HUES48 (cell line): ENCODE data around the gene FBLN1.
"Not testable (repeated sequence)": the region's sequence is repeated elsewhere in the genome, so short reads cannot be mapped to it uniquely, and the experiment has no call there.

Experiments used
- H3K27ac ChIP-seq: one replicate; pipeline ENCODE4 v1.7.0; 2013; ENCODE audit warnings: low read depth, low read length, inconsistent platforms
- H3K27me3 ChIP-seq: 2 replicates; pipeline ENCODE4 v1.6.1; 2013; ENCODE audit warnings: mild to moderate bottlenecking, low read length; ENCODE audit not compliant: control insufficient read depth, insufficient read depth
- H3K36me3 ChIP-seq: 2 replicates; pipeline ENCODE4 v1.6.1; 2013; ENCODE audit warnings: low read length; ENCODE audit not compliant: control insufficient read depth, insufficient read depth
- H3K4me1 ChIP-seq: 2 replicates; pipeline ENCODE4 v1.6.1; 2013; ENCODE audit warnings: mild to moderate bottlenecking, low read length; ENCODE audit not compliant: control insufficient read depth, insufficient read depth
- H3K4me3 ChIP-seq: 2 replicates; pipeline ENCODE4 v1.5.1; 2013; ENCODE audit warnings: mild to moderate bottlenecking, low read depth, low read length
- H3K9ac ChIP-seq: 2 replicates; pipeline ENCODE4 v1.6.1; 2013; ENCODE audit warnings: mild to moderate bottlenecking, low read depth, low read length, moderate library complexity
- H3K9me3 ChIP-seq: 2 replicates; pipeline ENCODE4 v1.6.1; 2013; ENCODE audit warnings: low read length; ENCODE audit not compliant: control insufficient read depth, insufficient read depth

The FBLN1 gene

DNA sequence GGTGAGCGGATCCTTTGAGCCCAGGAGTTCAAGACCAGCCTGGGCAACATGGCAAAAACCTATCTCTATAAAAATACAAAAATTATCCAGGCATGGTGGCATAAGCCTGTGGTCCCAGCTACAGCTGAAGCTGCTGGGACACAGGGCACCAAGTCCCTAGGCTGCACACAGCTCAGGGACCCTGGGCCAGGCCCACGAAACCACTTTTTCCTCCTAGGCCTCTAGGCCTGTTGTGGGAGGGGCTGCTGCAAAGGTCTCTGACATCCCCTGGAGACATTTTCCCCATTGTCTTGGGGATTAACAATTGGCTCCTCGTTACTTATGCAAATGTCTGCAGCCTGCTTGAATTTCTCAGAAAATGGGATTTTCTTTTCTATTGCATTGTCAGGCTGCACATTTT, 39.0 kb upstream of the FBLN1 start:
- H3K4me3 ChIP-seq, H3K9me3 ChIP-seq, H3K36me3 ChIP-seq, H3K27me3 ChIP-seq, H3K4me1 ChIP-seq, H3K9ac ChIP-seq, H3K27ac ChIP-seq: not testable (repeated sequence)

DNA sequence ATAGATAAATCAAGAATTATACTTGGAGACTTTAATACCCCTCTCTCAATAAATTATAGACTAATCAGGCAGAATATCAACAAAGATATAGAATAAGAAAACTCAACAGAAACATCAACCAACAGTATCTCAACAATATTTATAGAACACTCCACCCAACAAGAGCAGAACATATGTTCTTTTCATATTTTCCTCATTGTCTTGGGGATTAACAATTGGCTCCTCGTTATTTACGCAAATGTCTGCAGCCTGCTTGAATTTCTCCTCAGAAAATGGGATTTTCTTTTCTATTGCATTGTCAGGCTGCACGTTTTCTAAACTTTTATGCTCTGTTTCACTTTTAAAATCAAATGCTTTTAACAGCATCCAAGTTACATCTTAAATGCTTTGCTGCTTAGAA, 37.0 kb upstream of the FBLN1 start:
- H3K27ac ChIP-seq: no peak overlapping the region
- H3K36me3 ChIP-seq: no peaks in the 10 kb centered on the region
- H3K9ac ChIP-seq: no peak overlapping the region
- peaks cover 15% of the 10 kb centered on the region for H3K4me1 ChIP-seq
- H3K27me3 ChIP-seq: no peaks in the 10 kb centered on the region
- H3K9me3 ChIP-seq: peaks cover 5% of the 10 kb centered on the region
- H3K4me3 ChIP-seq: no peak overlapping the region

DNA sequence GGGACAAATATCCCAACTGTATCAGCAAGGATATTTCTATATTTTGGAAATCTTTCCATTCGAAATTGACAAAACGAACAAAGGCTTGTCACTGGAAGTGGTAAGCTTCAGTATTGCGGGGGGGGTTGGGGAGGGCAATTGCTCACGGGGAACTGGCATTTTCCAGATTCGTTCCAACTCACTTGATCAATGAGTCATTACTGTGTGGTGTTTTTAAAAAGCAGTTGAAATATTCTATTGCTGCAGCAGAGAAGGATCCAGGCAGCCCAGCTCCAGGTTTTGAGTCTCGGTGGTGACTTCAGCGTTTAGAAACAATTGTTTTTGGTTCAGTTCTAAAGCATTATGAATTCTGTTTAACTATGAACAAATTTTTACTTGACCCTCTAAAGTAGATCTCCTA, 33.8 kb upstream of the FBLN1 start:
- H3K4me1 ChIP-seq: peaks cover 17% of the 10 kb centered on the region
- H3K9me3 ChIP-seq: peaks cover 1% of the 10 kb centered on the region
- H3K36me3 ChIP-seq: no peaks in the 10 kb centered on the region
- no peak overlapping the region for H3K4me3 ChIP-seq
- no peak overlapping the region for H3K9ac ChIP-seq
- no peak overlapping the region for H3K27ac ChIP-seq
- no peaks in the 10 kb centered on the region for H3K27me3 ChIP-seq

- H3K36me3 ChIP-seq: no peaks in the 10 kb centered on the region
- H3K9me3 ChIP-seq: no peaks in the 10 kb centered on the region; the same call in 1 of the 2 replicates
- no peak overlapping the region for H3K27ac ChIP-seq
- H3K9ac ChIP-seq: no peak overlapping the region
- peaks cover 20% of the 10 kb centered on the region for H3K4me1 ChIP-seq
- no peak overlapping the region for H3K4me3 ChIP-seq
- no peaks in the 10 kb centered on the region for H3K27me3 ChIP-seq
Observed at GRCh38 chr22:45469281-45470073, 33.2 kb upstream of the FBLN1 start.

DNA sequence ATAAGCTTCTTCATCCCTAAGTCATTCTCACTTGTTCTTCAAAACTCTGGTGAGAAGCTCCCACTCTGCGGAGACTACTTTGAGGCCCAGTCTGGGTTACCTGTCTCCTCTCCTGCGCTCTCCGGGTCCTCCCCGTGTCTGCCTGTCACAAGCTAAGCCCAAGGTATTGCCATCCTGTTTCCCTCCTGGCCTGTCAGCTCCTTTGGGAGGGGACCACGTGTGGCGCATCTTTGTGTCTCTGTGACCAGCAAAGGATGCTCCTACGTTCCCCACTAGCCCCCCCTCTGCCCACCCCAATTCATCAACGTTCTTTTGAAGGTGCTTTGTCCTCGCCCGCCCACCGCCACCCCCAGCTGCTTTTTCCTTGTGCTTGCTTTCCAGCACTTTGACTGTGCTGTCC, 31.8 kb upstream of the FBLN1 start:
- H3K27ac ChIP-seq: no peak overlapping the region
- no peak overlapping the region for H3K9ac ChIP-seq
- no peak overlapping the region for H3K4me3 ChIP-seq
- no peaks in the 10 kb centered on the region; the same call in 1 of the 2 replicates for H3K9me3 ChIP-seq
- peaks cover 20% of the 10 kb centered on the region for H3K4me1 ChIP-seq
- no peaks in the 10 kb centered on the region for H3K36me3 ChIP-seq
- no peaks in the 10 kb centered on the region for H3K27me3 ChIP-seq

DNA sequence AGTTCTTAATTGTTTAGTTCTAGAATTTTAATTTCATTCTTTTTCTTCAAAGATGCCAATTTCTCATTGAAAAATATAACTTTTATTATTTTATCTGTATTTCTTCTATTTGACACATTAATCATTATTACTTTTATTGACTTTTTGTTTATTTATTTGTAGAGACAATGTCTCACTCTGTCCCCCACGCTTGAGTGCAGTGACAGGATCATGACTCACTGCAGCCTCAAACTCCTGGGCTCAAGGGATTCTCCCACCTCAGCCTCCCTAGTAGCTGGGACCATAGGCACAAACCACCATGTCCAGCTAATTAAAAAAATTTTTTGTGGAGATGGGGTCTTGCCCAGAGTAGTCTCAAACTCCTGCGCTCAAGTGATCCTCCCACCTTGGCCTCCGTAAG, 30.3 kb upstream of the FBLN1 start:
- Histone ChIP-seq H3K4me1 (peaks cover 20% of the 10 kb centered on the region), H3K4me3 (no peak overlapping the region), H3K27me3 (no peaks in the 10 kb centered on the region), H3K27ac (no peak overlapping the region), H3K9ac (no peak overlapping the region), H3K36me3 (no peaks in the 10 kb centered on the region), H3K9me3 (no peaks in the 10 kb centered on the region)

GRCh38 chr22:45473626-45474237, 29.0 kb upstream of the FBLN1 start:
- H3K4me1 ChIP-seq: peaks cover 20% of the 10 kb centered on the region
- no peak overlapping the region for H3K4me3 ChIP-seq
- H3K36me3 ChIP-seq: no peaks in the 10 kb centered on the region
- H3K9me3 ChIP-seq: no peaks in the 10 kb centered on the region
- peak overlapping the region; percentile 8 for H3K27ac ChIP-seq
- H3K9ac ChIP-seq: no peak overlapping the region
- H3K27me3 ChIP-seq: no peaks in the 10 kb centered on the region

DNA sequence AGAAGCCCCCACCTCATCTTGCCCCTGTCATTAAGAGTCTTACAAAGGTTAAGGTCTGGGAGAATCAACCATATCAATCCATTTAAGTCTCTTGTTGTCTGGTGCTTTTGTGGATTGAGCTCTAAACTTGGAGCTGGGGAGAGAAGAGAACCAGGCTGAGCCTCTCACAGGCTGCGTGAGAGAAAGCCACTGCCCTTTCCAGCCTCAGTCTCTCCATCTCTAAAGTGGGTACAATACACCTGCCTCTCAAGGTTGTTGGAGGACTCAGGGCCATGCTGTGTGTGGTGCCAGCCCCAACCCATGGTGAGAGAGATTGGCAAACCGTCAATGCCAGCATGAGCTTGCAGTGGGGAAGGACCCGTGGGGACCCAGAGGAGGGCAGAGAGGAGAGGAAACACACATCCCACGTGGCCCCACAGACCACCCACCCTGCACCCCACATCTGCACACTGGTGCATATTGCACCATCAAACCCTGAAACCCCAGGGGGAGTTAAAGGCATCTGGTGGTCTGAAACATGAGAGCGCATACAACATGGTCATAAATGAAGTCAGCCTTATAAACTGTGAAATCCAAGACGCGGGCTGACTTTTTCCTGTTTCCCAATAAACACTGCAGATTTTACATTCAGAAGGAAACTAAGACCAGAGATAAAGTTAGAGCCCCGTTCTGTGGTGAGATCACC, 27.5 kb upstream of the FBLN1 start:
- H3K9me3 ChIP-seq: no peaks in the 10 kb centered on the region
- no peak overlapping the region for H3K4me3 ChIP-seq
- H3K4me1 ChIP-seq: peaks cover 9% of the 10 kb centered on the region; the same call in 1 of the 2 replicates
- no peak overlapping the region for H3K9ac ChIP-seq
- no peak overlapping the region for H3K27ac ChIP-seq
- H3K36me3 ChIP-seq: no peaks in the 10 kb centered on the region
- H3K27me3 ChIP-seq: no peaks in the 10 kb centered on the region

DNA sequence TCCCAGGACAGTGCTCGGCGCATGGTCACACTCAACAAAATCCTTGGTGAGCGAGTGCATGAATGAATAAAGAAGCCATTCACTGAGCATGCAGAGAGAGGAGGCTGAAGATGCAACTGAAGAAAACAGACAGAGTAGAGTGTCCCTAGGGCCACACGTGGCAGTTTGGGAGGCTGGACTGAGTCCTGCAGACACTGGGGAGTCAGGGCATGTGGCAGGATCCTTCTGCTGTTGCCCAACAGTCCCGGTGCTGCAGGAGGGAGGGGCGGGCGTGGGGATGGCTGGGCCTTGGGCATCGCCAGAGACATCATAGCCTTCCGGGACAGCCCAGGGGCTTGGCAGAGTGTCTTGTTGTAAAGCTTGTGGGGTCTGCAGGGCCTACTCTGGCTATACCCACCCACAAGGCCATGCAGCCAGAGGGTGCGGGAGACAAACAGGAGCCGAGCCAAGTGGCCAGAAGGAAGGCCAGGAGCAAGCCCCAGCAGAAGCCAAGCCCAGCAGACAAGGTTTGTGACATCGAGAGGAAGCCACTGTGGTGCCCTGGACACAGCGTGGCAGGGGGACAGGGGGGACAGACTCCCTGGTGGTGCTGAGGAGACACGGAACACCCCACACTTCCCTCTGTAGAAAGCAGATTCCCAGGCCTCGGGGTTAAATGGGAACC, 26.7 kb upstream of the FBLN1 start:
- no peaks in the 10 kb centered on the region for H3K27me3 ChIP-seq
- no peaks in the 10 kb centered on the region for H3K9me3 ChIP-seq
- no peaks in the 10 kb centered on the region for H3K36me3 ChIP-seq
- no peak overlapping the region for H3K4me3 ChIP-seq
- no peak overlapping the region for H3K27ac ChIP-seq
- H3K9ac ChIP-seq: no peak overlapping the region
- H3K4me1 ChIP-seq: peaks cover 9% of the 10 kb centered on the region; the same call in 1 of the 2 replicates

GRCh38 chr22:45476814-45477213, 25.9 kb upstream of the FBLN1 start:
- Histone ChIP-seq H3K27ac (no peak overlapping the region), H3K9ac (no peak overlapping the region), H3K4me3 (no peak overlapping the region), H3K4me1 (peaks cover 9% of the 10 kb centered on the region; the same call in 1 of the 2 replicates), H3K27me3 (no peaks in the 10 kb centered on the region), H3K9me3 (no peaks in the 10 kb centered on the region), H3K36me3 (no peaks in the 10 kb centered on the region)
